HuH-7.5 (cell line): ENCODE results near the gene SLC2A4RG.

Experiments used
- DNase-seq: peaks from one replicate; pipeline ENCODE4 v3.0.0; 2011; ENCODE audit warnings: low spot score

Gene SLC2A4RG

GRCh38 chr20:63699466-63700198 is 39.9 kb upstream of the SLC2A4RG start:
- DNase-seq = peak; percentile 19

DNA sequence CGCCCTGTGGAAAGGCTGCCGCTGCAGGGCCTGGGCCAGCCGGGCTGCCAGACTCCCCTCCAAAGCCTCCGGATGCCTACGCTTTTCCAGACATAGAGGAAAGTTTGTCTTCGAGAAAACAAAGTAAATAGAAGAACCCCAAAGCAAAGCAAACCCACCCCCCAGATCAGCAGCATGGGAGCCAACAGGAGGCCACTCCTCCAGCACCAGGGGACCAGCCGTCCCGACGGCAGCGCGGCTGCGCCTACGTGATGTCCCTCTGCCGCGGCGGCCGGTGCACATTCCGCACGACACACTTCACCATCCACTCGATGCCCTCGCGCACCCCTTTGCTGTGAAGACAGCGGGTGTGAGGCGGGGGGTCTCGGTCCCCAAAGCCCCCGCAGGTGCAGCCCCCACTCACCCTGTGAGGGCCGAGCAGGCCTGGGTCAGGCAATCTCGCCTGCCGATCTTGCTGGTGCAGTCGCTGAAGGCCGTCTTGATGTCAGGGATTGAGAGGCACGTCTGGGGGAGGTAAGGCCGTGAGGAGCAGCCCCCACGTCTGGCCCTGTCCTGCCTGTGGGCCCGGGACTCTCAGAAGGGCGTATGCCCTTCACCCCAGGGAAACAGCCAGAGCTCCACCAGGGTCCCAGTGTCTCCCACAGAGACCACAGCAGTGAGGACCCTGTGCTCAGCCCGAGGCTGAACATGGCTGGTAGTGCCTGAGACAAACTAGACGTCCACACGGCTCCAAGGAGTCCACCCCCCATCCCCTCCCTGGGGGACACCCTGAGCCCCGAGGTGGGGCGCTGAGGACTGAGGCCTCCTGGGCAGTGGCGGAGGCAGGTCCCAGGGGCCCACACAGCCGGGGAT is 39.2 kb upstream of the SLC2A4RG start:
- DNase-seq = peak; percentile 25

- DNase-seq = no peak
Observed at GRCh38 chr20:63701051-63701328, 38.6 kb upstream of the SLC2A4RG start.

DNA sequence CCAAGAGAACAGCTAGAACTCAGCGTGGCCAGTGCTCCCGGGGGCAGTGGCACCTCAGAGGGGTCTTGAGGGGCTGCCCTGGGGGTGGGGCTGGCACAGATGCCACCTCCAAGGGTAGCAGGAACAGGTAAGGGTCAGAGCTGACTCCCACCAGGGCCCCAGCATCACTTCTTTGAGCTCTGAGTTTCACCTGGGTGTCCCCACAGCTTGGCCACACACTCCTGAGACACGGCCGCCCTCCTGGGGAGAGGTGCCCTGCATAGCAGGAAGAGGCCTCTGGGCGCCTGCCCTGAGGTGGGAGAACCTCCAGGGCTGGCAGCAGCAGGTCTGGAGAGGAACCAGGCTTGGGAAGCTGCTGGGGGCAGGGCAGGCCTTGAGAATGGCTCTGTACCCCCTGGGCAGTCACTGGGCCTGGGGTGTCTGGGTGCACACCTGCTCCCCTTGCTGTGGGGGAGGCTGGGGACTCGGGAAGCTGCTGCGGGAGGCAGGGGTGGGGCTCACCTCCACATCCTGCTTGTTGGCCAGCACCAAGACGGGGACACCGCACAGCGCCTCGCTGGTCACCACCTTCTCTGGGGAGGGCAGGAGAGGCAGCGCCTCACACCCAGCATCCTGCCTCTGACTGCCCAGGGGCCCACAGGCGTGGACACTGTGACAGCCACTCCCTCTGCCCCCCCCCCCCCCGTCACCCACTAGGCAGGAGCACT is 38.1 kb upstream of the SLC2A4RG start:
- peak; percentile 22 for DNase-seq

GRCh38 chr20:63702036-63702665 is 37.4 kb upstream of the SLC2A4RG start:
- no peak for DNase-seq

DNA sequence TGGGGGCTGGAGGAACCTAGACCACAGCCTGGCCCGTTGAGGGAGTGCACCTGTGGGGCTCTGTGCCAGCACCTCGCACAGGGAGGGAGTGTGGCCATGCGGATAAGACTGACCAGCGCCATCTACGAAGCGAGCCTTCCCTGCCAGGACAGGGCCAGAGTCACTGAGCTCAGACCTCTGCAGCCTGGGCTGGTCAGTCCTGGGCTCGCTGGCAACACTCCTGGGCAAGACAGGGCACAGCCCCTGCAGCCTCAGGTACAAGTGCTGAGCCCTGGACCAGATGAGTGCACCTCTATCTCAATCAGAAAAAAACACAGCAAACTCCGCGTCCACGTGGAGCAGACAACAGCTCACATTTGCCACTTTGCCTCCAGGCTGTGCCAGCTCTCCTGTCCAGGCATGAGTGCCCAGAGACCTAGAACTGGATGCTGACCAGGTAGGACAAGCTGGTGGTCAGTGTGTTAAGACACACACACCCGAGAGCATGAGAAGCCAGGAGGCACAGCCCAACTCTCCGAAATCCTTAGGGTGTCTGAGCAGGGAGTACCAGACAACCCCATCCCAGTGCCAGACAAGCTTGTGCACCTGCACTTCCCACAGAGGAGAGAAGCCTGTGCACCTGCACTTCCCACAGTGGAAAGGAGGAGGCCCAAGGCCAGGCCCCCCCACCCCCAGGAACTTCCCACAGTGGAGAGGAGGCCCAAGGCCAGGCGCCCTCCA is 36.7 kb upstream of the SLC2A4RG start:
- DNase-seq = no peak

GRCh38 chr20:63703471-63703975 is 36.1 kb upstream of the SLC2A4RG start:
- DNase-seq = no peak

DNA sequence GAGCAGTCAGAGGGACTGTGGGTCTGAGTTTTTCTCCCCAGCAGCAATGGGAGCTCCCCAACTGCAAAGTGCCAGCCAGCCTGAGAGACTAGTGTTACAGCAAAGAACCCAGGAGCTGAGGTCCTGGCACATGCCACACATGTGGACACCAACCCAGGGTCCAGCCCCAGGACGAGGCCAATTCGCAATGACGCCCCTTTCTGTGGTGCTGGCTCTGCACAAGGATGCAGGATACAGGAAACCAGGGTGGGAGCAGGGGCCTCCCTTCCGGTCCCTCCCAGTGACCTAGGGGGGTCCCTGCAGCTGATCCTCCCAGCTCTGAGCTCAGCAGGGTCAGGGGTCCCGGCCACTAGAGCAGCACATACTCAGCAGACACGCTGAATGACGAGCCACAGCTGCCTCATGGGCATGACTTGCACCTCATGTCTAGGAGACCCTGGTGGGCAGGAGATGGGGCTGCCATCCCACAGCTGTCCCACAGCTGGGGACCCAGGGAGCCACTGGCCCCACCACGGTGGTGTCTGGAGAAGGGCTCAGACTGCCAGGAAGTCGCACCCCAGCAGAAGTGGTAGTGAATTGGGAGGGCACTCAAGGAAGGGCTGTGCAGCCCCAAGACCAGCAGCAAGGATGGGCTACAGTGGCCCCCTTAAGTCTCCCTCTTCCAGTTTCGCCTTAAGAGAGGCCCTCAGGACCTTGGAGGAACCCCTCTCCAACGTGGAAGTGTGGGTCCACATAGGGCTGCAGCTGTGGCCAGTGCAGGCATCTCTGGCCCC is 35.4 kb upstream of the SLC2A4RG start:
- DNase-seq = no peak

- no peak for DNase-seq
Observed at GRCh38 chr20:63704749-63705117, 34.8 kb upstream of the SLC2A4RG start.

GRCh38 chr20:63705232-63706026 is 34.1 kb upstream of the SLC2A4RG start:
- no peak for DNase-seq

GRCh38 chr20:63706027-63706695 is 33.4 kb upstream of the SLC2A4RG start:
- no peak for DNase-seq

- DNase-seq = peak; percentile 77
Observed at GRCh38 chr20:63706852-63707557, 32.6 kb upstream of the SLC2A4RG start.

- DNase-seq = peak; percentile 94
Observed at GRCh38 chr20:63707558-63708300, 31.8 kb upstream of the SLC2A4RG start, which contains the start of the genes ARFRP1 and ZGPAT. TSS of gene ARFRP1 (minus strand) at chr20:63707976. CDS start at chr20:63707091, 885 bp downstream. TSS of gene ZGPAT (plus strand) at chr20:63708039. CDS start at chr20:63708581, 542 bp downstream.

DNA sequence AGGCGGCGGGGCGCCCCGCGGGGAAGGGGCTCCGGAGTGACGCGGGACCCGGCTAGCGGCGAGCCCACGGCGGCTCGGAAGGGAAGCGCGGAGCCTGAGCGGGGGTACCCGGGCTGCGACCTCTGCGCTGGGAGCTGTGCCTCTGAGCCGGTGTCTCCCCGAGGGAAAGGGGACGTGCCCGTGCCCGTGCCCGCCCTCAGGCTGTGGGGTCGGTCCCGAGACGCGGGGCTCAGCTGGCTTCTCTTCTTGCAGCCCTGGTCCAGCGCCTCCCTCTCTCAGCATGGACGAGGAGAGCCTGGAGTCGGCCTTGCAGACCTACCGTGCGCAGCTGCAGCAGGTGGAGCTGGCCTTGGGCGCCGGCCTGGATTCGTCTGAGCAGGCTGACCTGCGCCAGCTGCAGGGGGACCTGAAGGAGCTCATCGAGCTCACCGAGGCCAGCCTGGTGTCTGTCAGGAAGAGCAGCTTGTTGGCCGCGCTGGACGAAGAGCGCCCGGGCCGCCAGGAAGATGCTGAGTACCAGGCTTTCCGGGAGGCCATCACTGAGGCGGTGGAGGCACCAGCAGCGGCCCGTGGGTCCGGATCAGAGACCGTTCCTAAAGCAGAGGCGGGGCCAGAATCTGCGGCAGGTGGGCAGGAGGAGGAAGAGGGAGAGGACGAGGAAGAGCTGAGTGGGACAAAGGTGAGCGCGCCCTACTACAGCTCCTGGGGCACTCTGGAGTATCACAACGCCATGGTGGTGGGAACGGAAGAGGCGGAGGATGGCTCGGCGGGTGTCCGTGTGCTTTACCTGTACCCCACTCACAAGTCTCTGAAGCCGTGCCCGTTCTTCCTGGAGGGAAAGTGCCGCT is 31.1 kb upstream of the SLC2A4RG start:
- no peak for DNase-seq

GRCh38 chr20:63709149-63709527 is 30.4 kb upstream of the SLC2A4RG start:
- no peak for DNase-seq

DNA sequence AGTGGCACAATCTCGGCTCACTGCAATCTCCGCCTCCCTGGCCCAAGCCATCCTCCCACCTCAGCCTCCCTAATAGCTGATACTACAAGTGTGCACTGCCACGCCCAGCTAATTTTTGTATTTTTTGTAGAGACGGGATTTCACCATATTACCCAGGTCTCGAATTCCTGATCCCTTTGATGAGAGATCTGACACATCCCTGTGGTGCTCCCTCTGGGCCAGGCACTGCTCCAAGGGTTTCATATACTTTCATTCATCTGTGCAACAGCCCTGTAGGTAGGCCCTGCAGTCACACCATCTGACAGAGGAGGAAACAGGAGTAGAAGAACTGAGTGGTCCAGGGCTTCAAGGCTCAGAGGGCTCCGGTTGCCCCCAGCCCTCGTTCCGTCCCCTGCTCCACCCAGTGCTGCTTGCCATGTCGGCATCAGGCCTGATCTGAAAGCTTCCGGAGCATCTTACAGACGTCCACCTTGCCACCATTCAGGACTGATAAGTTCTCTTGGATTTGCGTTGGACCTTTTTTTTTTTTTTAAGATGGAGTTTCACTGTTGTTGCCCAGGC is 28.4 kb upstream of the SLC2A4RG start:
- no peak for DNase-seq

GRCh38 chr20:63712191-63712590 is 27.4 kb upstream of the SLC2A4RG start:
- DNase-seq = no peak
